HCT116 (cell line): ENCODE measurements around the gene CHD3. TPM values are rescaled to one million over a fixed set of nuclear protein-coding genes. Genes with fewer than 3 reads are reported as not detected.

Source experiments
- ATAC-seq: fragments of 200-7000 bp; cut with Tn5 transposase; 2 replicates; pipeline ENCODE4 v1.9.1; 2020; ENCODE audit warnings: mild to moderate bottlenecking, moderate library complexity
- BruUV-seq: library from RNA; stranded (reverse); fragments of 400-500 nt; replicated peaks from 2 replicates; lab custom pipeline; 2021; lab: Mats Ljungman, UMichigan
- CTCF ChIA-PET: fragments of 300-600 bp; sonication (Branson Sonifier 250); formaldehyde crosslinking; loops from one replicate; lab custom pipeline; 2021; ENCODE audit warnings: antibody characterized with exemption; lab: Charles Lee
- POLR2A ChIA-PET: fragments of 300-600, 350-600 bp; sonication (Branson Sonifier 250); formaldehyde crosslinking; loops from one replicate; lab custom pipeline; 2021; ENCODE audit warnings: antibody characterized with exemption; lab: Charles Lee
- RAD21 ChIA-PET, 2 experiments: fragments of 300-600 bp; sonication (Branson Sonifier 250); formaldehyde crosslinking; loops; one replicate each; lab custom pipeline; 2023; ENCODE audit warnings: low total read pairs in 2 of 2; ENCODE audit not compliant: uncharacterized antibody in 2 of 2, unreplicated experiment in 2 of 2, low non-redundant PET in 1 of 2; lab: Charles Lee
- DNase-seq: peaks from one replicate; pipeline ENCODE4 v3.0.0-alpha.2; 2010; ENCODE audit warnings: low read depth, low spot score
- H2AFZ ChIP-seq: fragments of 200-600 bp; shearing (Covaris generic), sonication (generic); 2 replicates; pipeline ENCODE4 v1.6.1; 2017; ENCODE audit warnings: low read depth, mixed run types, mixed read lengths, antibody characterized with exemption, low read length; ENCODE audit not compliant: poor library complexity, severe bottlenecking
- H3K27ac ChIP-seq: 2 replicates; pipeline ENCODE4 v1.5.1; 2012; ENCODE audit warnings: low read depth, low read length
- H3K27me3 ChIP-seq: fragments of 200-600 bp; sonication (generic); 2 replicates; pipeline ENCODE4 v1.6.1; 2016; ENCODE audit warnings: mixed run types, low read length, mixed read lengths; ENCODE audit not compliant: insufficient read depth
- H3K36me3 ChIP-seq, 2 experiments: fragments of 200-500 bp in 1 of 2; fragments of 200-600 bp in 1 of 2; sonication (Bioruptor generic) in 1 of 2; sonication (generic) in 1 of 2; 2 replicates each; pipeline versions ENCODE4 v1.5.1 to v1.6.1; 2014 to 2016; ENCODE audit warnings: low read length in 2 of 2, inconsistent platforms in 1 of 2, mixed read lengths in 1 of 2, mixed run types in 1 of 2; ENCODE audit not compliant: insufficient read depth in 2 of 2, control insufficient read depth in 1 of 2
- H3K4me1 ChIP-seq, 2 experiments: fragments of 200-600 bp in 1 of 2; sonication (generic) in 1 of 2; 2 replicates each; pipeline versions ENCODE4 v1.5.1 to v1.6.1; 2012 to 2017; ENCODE audit warnings: low read length in 2 of 2, inconsistent platforms in 1 of 2, mild to moderate bottlenecking in 1 of 2, mixed read lengths in 1 of 2, mixed run types in 1 of 2, moderate library complexity in 1 of 2; ENCODE audit not compliant: insufficient read depth in 2 of 2, control insufficient read depth in 1 of 2
- H3K4me2 ChIP-seq: fragments of 200-600 bp; sonication (generic); 2 replicates; pipeline ENCODE4 v1.6.1; 2017; ENCODE audit warnings: mixed run types, low read length, mixed read lengths
- H3K4me3 ChIP-seq, 2 experiments: fragments of 200-600 bp in 1 of 2; sonication (generic) in 1 of 2; replicated peaks in 1 of 2; 2 replicates each; pipeline ENCODE4 v1.5.1; 2011 to 2016; ENCODE audit warnings: low read length in 2 of 2, control low read depth in 1 of 2, low read depth in 1 of 2, mild to moderate bottlenecking in 1 of 2, mixed read lengths in 1 of 2, mixed run types in 1 of 2
- H3K79me2 ChIP-seq: fragments of 200-600 bp; sonication (generic); 2 replicates; pipeline ENCODE4 v1.6.1; 2017; ENCODE audit warnings: mild to moderate bottlenecking, mixed run types, low read length, moderate library complexity, mixed read lengths; ENCODE audit not compliant: insufficient read depth
- H3K9ac ChIP-seq: fragments of 200-600 bp; sonication (generic); 2 replicates; pipeline ENCODE4 v1.6.1; 2016; ENCODE audit warnings: low read length, mixed read lengths
- H3K9me2 ChIP-seq: fragments of 200-600 bp; sonication (generic), shearing (Covaris generic); 2 replicates; pipeline ENCODE4 v1.6.1; 2017; ENCODE audit warnings: mixed run types, mild to moderate bottlenecking, moderate library complexity; ENCODE audit not compliant: insufficient read depth
- H3K9me3 ChIP-seq, 2 experiments: fragments of 200-500 bp in 1 of 2; fragments of 200-600 bp in 1 of 2; sonication (Bioruptor generic) in 1 of 2; sonication (generic) in 1 of 2; 2 replicates each; pipeline ENCODE4 v1.6.1; 2014 to 2017; ENCODE audit warnings: low read length in 2 of 2, mixed read lengths in 2 of 2, inconsistent platforms in 1 of 2, low read depth in 1 of 2, mild to moderate bottlenecking in 1 of 2, mixed run types in 1 of 2, moderate library complexity in 1 of 2; ENCODE audit not compliant: control insufficient read depth in 1 of 2, insufficient read depth in 1 of 2
- H4K20me1 ChIP-seq: fragments of 200-600 bp; sonication (generic), shearing (Covaris generic); 2 replicates; pipeline ENCODE4 v1.6.1; 2017; ENCODE audit warnings: mixed run types, mild to moderate bottlenecking, moderate library complexity; ENCODE audit not compliant: insufficient read depth
- CBX3 ChIP-seq: IDR thresholded peaks from 2 replicates; pipeline ENCODE4 v1.6.1; 2012; ENCODE audit warnings: low read depth
- CEBPB ChIP-seq: IDR thresholded peaks from 2 replicates; pipeline ENCODE4 v1.6.1; 2012; ENCODE audit warnings: low read depth
- EGR1 ChIP-seq: IDR thresholded peaks from 2 replicates; pipeline ENCODE4 v1.6.1; 2012; ENCODE audit warnings: low read depth
- ELF1 ChIP-seq: IDR thresholded peaks from 2 replicates; pipeline ENCODE4 v1.6.1; 2012; ENCODE audit warnings: low read depth, borderline replicate concordance
- EZH2 ChIP-seq: fragments of 200-600 bp; sonication (generic); IDR thresholded peaks from 2 replicates; pipeline ENCODE4 v1.6.1; 2017; ENCODE audit warnings: antibody characterized with exemption, mixed run types
- EZH2phosphoT487 ChIP-seq: fragments of 200-600 bp; IDR thresholded peaks from 2 replicates; pipeline ENCODE4 v1.6.1; 2018; ENCODE audit warnings: antibody characterized with exemption, borderline replicate concordance
- FOSL1 ChIP-seq: IDR thresholded peaks from 2 replicates; pipeline ENCODE4 v1.6.1; 2012; ENCODE audit warnings: low read depth
- JUND ChIP-seq: IDR thresholded peaks from 2 replicates; pipeline ENCODE4 v1.6.1; 2012
- POLR2A ChIP-seq: IDR thresholded peaks from 2 replicates; pipeline ENCODE4 v1.7.0; 2011; ENCODE audit warnings: borderline replicate concordance; ENCODE audit not compliant: insufficient read depth, insufficient read length; ENCODE audit errors: extremely low read depth
- POLR2AphosphoS5 ChIP-seq: IDR thresholded peaks from 2 replicates; pipeline ENCODE4 v1.6.1; 2011; ENCODE audit warnings: mild to moderate bottlenecking, low read depth, low read length, moderate library complexity
- REST ChIP-seq: IDR thresholded peaks from 2 replicates; pipeline ENCODE4 v1.6.1; 2012; ENCODE audit warnings: low read depth
- SIN3A ChIP-seq: IDR thresholded peaks from 2 replicates; pipeline ENCODE4 v1.6.1; 2012; ENCODE audit warnings: low read depth
- SP1 ChIP-seq: IDR thresholded peaks from 2 replicates; pipeline ENCODE4 v1.6.1; 2012; ENCODE audit warnings: low read depth
- SRF ChIP-seq: IDR thresholded peaks from 2 replicates; pipeline ENCODE4 v1.6.1; 2012; ENCODE audit warnings: low read depth
- TCF7L2 ChIP-seq: IDR thresholded peaks from 2 replicates; pipeline ENCODE4 v1.7.0; 2011; ENCODE audit warnings: borderline replicate concordance, inconsistent platforms; ENCODE audit not compliant: insufficient read depth, insufficient read length; ENCODE audit errors: extremely low read depth
- ZBTB33 ChIP-seq: IDR thresholded peaks from 2 replicates; pipeline ENCODE4 v1.6.1; 2011; ENCODE audit warnings: mild to moderate bottlenecking, low read length, moderate library complexity; ENCODE audit not compliant: insufficient replicate concordance; ENCODE audit errors: extremely low read depth
- intact Hi-C: fragments of 100-400 bp; cut with micrococcal nuclease; formaldehyde crosslinking; loops from 2 replicates; pipeline ENCODE4 v1.10.0; 2022
- total RNA-seq: library from RNA; stranded (reverse); gene quantifications from one replicate; pipeline ENCODE4 v1.2.1, GENCODE V29; 2021; ENCODE audit not compliant: unreplicated experiment
- TF ChIP-seq, protein P1 (sequence below): IDR thresholded peaks from 2 replicates; pipeline ENCODE4 v1.6.1; 2012
- TF ChIP-seq, protein P2 (sequence below), 3 experiments: fragments of 200-600 bp in 1 of 3; sonication (generic) in 1 of 3; IDR thresholded peaks in 2 of 3; conservative IDR thresholded peaks in 1 of 3; 2 replicates each; pipeline ENCODE4 v1.5.1; 2012 to 2017; ENCODE audit warnings: low read depth in 2 of 3, low read length in 2 of 3, antibody characterized with exemption in 1 of 3, borderline replicate concordance in 1 of 3, control low read depth in 1 of 3, mild to moderate bottlenecking in 1 of 3, mixed read lengths in 1 of 3, mixed run types in 1 of 3, moderate library complexity in 1 of 3; ENCODE audit not compliant: insufficient read depth in 1 of 3

Gene CHD3
- total RNA-seq, 1 experiment from 2014 or later = 54.8 TPM

DNA sequence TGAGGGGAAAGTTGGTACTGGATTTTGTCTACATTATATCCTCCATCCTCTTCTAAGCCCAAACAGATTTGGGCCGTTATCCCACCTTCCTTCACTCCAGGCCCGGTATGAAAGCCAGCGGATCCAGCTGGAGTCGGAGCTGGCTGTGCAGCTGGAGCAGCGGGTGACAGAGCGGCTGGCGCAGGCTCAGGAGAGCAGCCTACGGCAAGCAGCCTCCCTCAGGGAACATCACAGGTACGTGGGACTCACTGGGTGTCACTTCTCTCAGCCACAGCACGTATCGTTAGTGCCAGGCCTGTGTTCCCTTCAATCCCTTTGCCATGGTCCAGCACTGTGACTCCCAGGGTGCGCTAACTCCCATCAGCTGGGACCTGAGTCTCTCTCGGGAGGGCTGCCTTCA, 54.7 kb downstream of the CHD3 start:
- RAD21 ChIA-PET = no interaction called here
- ATAC-seq (no peak), DNase-seq (no peak)
- Histone ChIP-seq H3K36me3 (peaks cover 56 to 59% of the 10 kb centered on the region in 2 experiments), H3K9me2 (no peaks in the 10 kb centered on the region), H3K4me2 (no peak overlapping the region), H3K27ac (no peak overlapping the region), H3K4me3 (no peak overlapping the region), H3K79me2 (no peaks in the 10 kb centered on the region), H3K4me1 (no peaks in the 10 kb centered on the region), H4K20me1 (no peaks in the 10 kb centered on the region), H2AFZ (no peak overlapping the region), H3K9me3 (no peaks in the 10 kb centered on the region), H3K27me3 (no peaks in the 10 kb centered on the region), H3K9ac (no peak overlapping the region)
- no peak for TF ChIP-seq EZH2phosphoT487
- TF ChIP-seq FOSL1 = no peak
- TF ChIP-seq TCF7L2 = no peak
- no peak for TF ChIP-seq CEBPB
- TF ChIP-seq EGR1 = no peak
- TF ChIP-seq, protein P1, sequence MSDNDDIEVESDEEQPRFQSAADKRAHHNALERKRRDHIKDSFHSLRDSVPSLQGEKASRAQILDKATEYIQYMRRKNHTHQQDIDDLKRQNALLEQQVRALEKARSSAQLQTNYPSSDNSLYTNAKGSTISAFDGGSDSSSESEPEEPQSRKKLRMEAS = no peak
- no peak for TF ChIP-seq CBX3
- no peak for TF ChIP-seq SRF
- TF ChIP-seq, protein P2, sequence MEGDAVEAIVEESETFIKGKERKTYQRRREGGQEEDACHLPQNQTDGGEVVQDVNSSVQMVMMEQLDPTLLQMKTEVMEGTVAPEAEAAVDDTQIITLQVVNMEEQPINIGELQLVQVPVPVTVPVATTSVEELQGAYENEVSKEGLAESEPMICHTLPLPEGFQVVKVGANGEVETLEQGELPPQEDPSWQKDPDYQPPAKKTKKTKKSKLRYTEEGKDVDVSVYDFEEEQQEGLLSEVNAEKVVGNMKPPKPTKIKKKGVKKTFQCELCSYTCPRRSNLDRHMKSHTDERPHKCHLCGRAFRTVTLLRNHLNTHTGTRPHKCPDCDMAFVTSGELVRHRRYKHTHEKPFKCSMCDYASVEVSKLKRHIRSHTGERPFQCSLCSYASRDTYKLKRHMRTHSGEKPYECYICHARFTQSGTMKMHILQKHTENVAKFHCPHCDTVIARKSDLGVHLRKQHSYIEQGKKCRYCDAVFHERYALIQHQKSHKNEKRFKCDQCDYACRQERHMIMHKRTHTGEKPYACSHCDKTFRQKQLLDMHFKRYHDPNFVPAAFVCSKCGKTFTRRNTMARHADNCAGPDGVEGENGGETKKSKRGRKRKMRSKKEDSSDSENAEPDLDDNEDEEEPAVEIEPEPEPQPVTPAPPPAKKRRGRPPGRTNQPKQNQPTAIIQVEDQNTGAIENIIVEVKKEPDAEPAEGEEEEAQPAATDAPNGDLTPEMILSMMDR (IDR thresholded peaks at IDR 0.05 in 2 of 3, conservative IDR thresholded peaks at IDR 0.05 in 1 of 3; ENCODE audit: borderline replicate concordance in 1 of 3, insufficient read depth in 1 of 3, low read depth in 2 of 3, low read length in 2 of 3) = no peak
- TF ChIP-seq EZH2 = no peak
- TF ChIP-seq ZBTB33 = no peak
- TF ChIP-seq SP1 = no peak
- TF ChIP-seq POLR2AphosphoS5 = no peak
- TF ChIP-seq REST = no peak
- no peak for TF ChIP-seq SIN3A
- no peak for TF ChIP-seq ELF1
- TF ChIP-seq JUND = no peak
- TF ChIP-seq POLR2A = no peak
- POLR2A ChIA-PET = interaction anchor here (2.0 kb wide), 1 partner anchor 10 kb away, joined by 6 read pairs; no protein-coding TSS in a partner anchor
- intact Hi-C loops = no loop called here
- CTCF ChIA-PET = interaction anchor here (1.6 kb wide), 1 partner anchor 45 kb away, joined by 4 read pairs; no protein-coding TSS in a partner anchor
- BruUV-seq = no TSS peak
